Lower leg skin (tissue), 3 donors: ENCODE results near the gene SRPK3.

Experiments used
- CTCF ChIP-seq, 3 donors: fragments of 450-650 bp; IDR thresholded peaks; one replicate each; pipeline ENCODE4 v1.5.1; 2016; ENCODE audit warnings: antibody characterized with exemption in 3 of 3, mild to moderate bottlenecking in 3 of 3, moderate library complexity in 2 of 3
- POLR2A ChIP-seq, 2 donors: fragments of 450-650 bp; IDR thresholded peaks; one replicate each; pipeline ENCODE4 v1.6.1; 2016 to 2017; ENCODE audit warnings: antibody characterized with exemption in 2 of 2, mild to moderate bottlenecking in 1 of 2, moderate library complexity in 1 of 2

- TF ChIP-seq CTCF (IDR thresholded peaks at IDR 0.05) (no peak), POLR2A (IDR thresholded peaks at IDR 0.05) (no peak)
Measured at GRCh38 chrX:153789654-153790053, 8.8 kb downstream of the SRPK3 start.
